SJSA1 (cell line): ENCODE measurements around the gene POC1A. TPM values are rescaled to one million over a fixed set of nuclear protein-coding genes. Genes with fewer than 3 reads are reported as not detected.

Source experiments
- DNase-seq, 2 experiments: peaks; one replicate each; pipeline ENCODE4 v3.0.0-alpha.2; 2015 to 2020; ENCODE audit warnings: low spot score in 2 of 2, low read depth in 1 of 2
- H3K27ac ChIP-seq: fragments of 250-450 bp; sonication (Bioruptor Pico); 2 replicates; pipeline ENCODE4 v1.5.1; 2020; ENCODE audit warnings: mild to moderate bottlenecking, moderate library complexity
- H3K27me3 ChIP-seq: fragments of 250-450 bp; sonication (Bioruptor Pico); replicated peaks from 2 replicates; pipeline ENCODE4 v1.5.1; 2020; ENCODE audit warnings: mild to moderate bottlenecking, moderate library complexity
- H3K36me3 ChIP-seq: fragments of 250-450 bp; sonication (Bioruptor Pico); 2 replicates; pipeline ENCODE4 v1.5.1; 2020; ENCODE audit warnings: mild to moderate bottlenecking
- H3K4me1 ChIP-seq: fragments of 250-450 bp; sonication (Bioruptor Pico); replicated peaks from 2 replicates; pipeline ENCODE4 v1.6.1; 2021; ENCODE audit warnings: mild to moderate bottlenecking
- H3K4me3 ChIP-seq: fragments of 250-450 bp; sonication (Bioruptor Pico); 2 replicates; pipeline ENCODE4 v1.5.1; 2020; ENCODE audit warnings: mild to moderate bottlenecking
- H3K9me3 ChIP-seq: fragments of 250-450 bp; sonication (Bioruptor Pico); replicated peaks from 2 replicates; pipeline ENCODE4 v1.5.1; 2020; ENCODE audit warnings: mild to moderate bottlenecking
- total RNA-seq: library from RNA; depleted of rRNA; stranded (reverse); fragments of >200 nt; shearing (Covaris generic); gene quantifications from 2 replicates; pipeline ENCODE4 v1.2.3, GENCODE V29; 2014

The POC1A gene
- total RNA-seq, 1 experiment from 2014 or later, result 14.2 TPM

DNA sequence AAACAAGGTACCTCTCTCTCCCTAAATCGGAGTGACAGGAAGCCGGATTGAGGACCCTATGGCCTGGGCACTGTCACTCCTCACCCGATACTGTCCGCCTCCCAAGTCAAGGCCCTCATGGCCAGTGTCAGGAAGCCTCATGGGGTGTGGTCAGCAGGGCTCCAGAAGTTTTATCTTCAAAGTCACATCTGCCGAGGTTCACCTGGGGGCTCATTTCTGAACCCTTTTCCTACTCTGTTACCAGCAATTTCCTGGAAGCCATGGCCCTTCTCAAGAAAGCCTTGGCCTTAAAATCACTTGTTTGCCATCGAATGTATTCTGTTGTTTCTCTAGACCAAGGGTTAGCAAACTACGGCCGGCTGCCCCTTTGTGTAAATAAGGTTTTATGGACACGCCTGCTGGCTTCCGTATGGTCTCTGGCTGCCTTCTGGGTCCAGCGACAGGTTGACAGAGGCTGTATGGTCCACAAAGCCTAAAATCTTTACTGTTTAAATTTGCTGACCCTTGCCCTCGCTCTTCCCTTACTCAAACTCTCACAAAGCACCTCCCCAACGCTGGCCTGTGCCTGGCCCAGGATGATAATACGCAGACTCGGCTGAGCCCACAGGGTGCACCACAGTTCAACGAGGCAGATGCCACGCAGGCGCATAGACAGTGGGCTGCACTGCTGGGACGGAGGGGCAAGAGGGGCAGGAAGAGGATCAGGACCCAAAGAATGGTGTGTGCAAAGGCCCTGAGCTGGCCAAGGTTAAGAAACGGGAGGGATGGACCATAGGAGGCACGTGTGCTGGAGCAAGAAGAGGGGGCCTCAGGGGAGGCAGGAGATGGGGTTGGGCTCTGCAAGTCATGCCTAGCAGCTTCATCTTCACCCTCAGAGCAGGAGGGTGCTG, 73.1 kb downstream of the POC1A start:
- H3K4me3 ChIP-seq, result no peak overlapping the region
- H3K4me1 ChIP-seq, result no peaks in the 10 kb centered on the region
- no peak for DNase-seq
- H3K27me3 ChIP-seq, result no peaks in the 10 kb centered on the region
- H3K9me3 ChIP-seq, result no peaks in the 10 kb centered on the region
- no peak overlapping the region for H3K27ac ChIP-seq
- peaks cover 8% of the 10 kb centered on the region; the same call in 1 of the 2 replicates for H3K36me3 ChIP-seq

DNA sequence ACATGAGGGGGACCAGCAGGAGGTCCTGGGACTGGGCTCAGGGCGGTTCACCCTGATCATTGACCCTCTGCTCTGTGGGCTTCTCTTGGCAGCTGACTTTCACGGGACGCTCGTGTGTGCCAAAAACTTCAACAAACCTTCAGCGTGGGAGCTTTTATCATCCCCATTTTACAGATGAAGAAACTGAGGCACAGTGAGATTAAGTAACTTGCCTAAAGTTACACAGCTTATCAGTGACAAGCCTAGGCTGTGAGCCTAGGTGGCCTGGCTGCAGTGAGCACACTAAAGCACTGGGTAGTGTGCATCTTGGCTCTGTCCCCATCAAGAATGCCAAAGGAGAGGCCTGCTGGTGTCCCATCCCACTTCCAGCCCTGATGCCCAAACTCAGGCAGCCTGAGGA, 74.3 kb downstream of the POC1A start:
- DNase-seq, result no peak
- H3K9me3 ChIP-seq, result no peaks in the 10 kb centered on the region
- H3K36me3 ChIP-seq, result peaks cover 14% of the 10 kb centered on the region
- no peak overlapping the region for H3K27ac ChIP-seq
- no peaks in the 10 kb centered on the region for H3K27me3 ChIP-seq
- no peak overlapping the region for H3K4me3 ChIP-seq
- no peaks in the 10 kb centered on the region for H3K4me1 ChIP-seq

DNA sequence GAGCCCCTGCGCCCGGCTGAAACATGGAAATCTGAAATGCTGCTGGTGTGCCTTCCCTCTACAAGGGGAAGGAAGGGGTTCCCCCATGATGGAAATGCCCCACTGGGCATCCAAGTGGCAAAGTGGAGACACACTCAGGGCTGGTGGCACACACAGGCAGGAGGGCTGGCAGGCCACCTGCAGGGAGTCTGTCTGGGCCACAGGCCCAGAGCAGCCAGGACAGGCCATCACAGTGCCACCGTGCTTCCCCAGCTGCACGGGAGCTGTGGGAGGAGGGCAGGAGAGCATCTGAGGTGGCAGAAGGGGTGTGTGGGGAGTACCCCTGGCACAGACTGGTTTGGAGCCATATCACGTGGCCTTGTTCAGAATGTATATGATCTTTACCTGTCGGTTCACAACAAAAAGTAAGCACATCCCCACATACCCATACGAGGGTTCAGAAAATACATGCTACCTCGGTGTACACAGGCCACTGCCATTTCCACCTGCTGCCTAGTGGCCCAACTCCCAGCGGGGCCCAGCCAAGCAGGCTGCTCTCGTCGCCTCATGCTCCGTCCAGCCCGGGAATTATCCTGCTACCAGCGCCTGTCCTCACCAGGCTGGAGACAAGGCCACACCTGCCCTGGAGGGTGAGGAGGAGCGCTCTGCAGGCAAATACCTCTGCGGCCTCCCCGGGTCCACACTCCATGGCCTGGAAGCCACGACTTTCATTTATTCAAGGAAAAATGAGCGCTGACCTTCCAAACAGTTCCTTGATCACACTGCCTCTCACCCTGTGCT, 75.3 kb downstream of the POC1A start:
- Histone ChIP-seq H3K36me3 (peaks cover 23% of the 10 kb centered on the region), H3K27me3 (no peaks in the 10 kb centered on the region), H3K4me1 (no peaks in the 10 kb centered on the region), H3K27ac (no peak overlapping the region), H3K4me3 (no peak overlapping the region), H3K9me3 (no peaks in the 10 kb centered on the region)
- no peak for DNase-seq

DNA sequence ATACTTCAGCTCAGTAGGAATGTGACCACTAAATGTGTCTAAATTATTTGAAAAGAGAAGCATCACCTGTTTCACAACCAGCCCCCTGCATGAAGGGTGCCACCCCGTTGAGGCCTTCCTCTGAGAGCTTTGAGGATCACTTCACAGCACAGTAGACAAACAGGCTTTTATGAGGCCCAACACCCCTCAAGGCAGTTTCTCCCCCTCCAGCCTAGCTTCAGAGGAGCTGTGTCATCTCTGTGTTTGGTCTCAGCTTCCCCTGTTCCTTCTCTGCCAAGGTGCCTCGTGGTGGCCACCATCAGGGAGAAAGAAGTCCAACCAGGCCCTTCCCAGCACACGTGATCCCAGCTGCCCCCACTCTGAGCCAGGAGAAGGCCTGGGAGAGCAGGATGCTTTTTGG, 76.3 kb downstream of the POC1A start:
- H3K27ac ChIP-seq, result no peak overlapping the region
- H3K36me3 ChIP-seq, result peaks cover 18% of the 10 kb centered on the region
- H3K4me3 ChIP-seq, result no peak overlapping the region
- no peak for DNase-seq
- no peaks in the 10 kb centered on the region for H3K9me3 ChIP-seq
- no peaks in the 10 kb centered on the region for H3K27me3 ChIP-seq
- no peaks in the 10 kb centered on the region for H3K4me1 ChIP-seq

DNA sequence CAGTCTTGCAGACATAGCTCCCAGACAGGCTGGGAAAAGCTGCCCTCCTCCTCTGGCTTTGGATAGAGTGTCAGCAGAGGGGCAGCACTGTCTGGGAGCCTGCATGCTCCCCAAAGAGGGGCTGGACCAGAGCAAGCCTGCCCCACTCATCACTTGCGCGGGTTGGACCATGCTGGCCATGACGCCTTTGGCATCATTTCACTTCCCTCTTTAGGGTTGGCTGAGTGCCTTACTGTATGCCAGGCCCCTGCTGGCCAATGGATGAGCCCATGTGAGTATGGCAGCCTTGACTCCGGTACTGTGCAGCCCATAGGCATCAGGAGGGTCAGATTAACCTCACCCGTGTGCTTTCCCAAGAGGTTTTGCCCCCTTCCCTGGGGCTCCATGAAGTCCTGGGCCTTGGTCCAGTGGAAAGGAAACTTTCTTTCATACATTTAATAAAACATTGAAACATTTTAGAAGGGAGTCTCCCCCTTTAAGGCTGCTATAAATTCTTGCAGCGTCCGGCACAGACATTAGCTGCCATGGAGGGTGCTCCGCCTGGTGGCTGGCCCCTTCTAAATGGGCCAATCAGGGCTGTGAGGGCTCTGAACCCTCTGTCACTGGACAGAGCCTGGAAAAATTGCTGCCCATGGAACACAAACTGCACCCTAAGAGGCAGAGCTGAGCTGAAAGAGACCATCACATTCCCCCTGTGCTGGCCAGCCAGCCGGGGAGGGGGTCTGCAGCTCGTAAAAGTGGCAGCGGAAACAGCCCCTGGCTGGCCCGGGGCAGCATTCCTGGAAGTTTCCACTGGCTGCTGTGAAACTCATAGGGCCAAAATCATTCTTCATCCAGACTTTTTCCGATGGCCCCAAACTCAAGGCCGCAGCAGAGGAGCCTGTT, 77.1 kb downstream of the POC1A start:
- DNase-seq, result no peak
- Histone ChIP-seq H3K27me3 (no peaks in the 10 kb centered on the region), H3K4me1 (no peaks in the 10 kb centered on the region), H3K36me3 (peaks cover 18% of the 10 kb centered on the region), H3K27ac (no peak overlapping the region), H3K4me3 (no peak overlapping the region), H3K9me3 (no peaks in the 10 kb centered on the region)

DNA sequence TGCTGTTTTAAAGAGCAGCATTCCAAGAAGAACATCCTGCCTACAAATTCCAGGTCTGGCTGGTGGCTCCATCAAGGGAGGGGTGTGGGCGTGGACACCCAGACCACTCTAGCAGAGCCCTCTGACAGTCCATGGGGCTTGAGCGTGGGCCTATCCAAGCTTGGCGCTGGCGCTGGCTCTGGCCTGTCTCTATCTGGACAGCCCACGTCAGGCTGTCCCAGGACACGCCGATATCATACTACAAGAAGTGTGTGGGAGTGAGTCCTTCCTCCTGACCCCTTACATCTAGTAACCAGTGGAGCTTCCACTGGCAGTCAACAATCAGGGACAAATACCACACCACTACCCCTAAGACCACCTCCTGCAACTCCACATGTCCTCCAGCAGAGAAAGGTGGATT, 80.7 kb downstream of the POC1A start:
- Histone ChIP-seq H3K36me3 (peaks cover 18% of the 10 kb centered on the region), H3K4me1 (peaks cover 12% of the 10 kb centered on the region), H3K27me3 (no peaks in the 10 kb centered on the region)

DNA sequence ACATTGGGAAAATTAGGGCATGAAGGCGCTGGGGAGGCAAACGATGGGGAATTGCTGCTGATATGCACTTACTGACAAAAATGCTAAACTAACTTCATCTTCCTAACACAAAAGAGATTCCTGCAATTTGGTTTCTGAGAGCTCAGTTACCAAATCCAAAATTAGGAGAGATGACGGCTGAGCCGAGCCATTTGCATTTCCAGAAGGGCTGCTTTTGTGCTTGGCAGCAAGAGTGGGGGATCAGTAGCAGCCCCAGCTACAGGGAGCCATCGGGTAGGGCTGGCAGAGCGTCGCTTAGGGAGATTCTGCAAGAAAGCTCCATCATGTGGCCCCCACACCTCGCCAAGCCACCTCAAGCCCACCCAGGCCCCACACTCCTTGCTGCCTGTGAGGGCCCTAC, 81.8 kb downstream of the POC1A start:
- H3K4me1 ChIP-seq, result peaks cover 12% of the 10 kb centered on the region
- no peaks in the 10 kb centered on the region for H3K27me3 ChIP-seq
- no peaks in the 10 kb centered on the region for H3K9me3 ChIP-seq
- DNase-seq, result no peak
- H3K36me3 ChIP-seq, result peaks cover 18% of the 10 kb centered on the region
- no peak overlapping the region for H3K27ac ChIP-seq
- H3K4me3 ChIP-seq, result no peak overlapping the region

More for the DNA sequence above, 80.7 kb downstream of the POC1A start:
- Histone ChIP-seq H3K27ac (no peak overlapping the region), H3K9me3 (no peaks in the 10 kb centered on the region), H3K4me3 (no peak overlapping the region)
- DNase-seq, result no peak

DNA sequence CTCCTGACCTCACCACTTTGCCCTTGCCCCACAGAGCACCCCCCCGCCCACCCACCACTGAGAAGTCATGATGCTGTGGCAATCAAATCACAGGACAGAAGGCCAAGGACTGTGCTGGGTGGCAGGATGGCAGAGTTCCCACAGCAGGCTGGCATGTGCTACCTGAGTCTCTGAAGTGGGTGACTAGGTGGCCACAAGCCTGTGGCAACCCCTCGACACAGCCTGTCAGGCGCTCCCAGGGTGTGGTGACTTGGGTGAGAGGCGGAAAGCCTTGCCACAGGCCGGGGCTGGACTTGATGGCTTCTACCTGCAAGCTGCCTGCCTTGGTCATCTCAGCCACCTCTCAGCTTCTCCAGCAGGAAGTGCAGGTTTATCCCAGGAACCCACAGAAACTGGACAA, 82.2 kb downstream of the POC1A start:
- DNase-seq, result no peak
- Histone ChIP-seq H3K36me3 (peaks cover 18% of the 10 kb centered on the region), H3K27me3 (no peaks in the 10 kb centered on the region), H3K27ac (no peak overlapping the region), H3K4me1 (peaks cover 12% of the 10 kb centered on the region), H3K4me3 (no peak overlapping the region), H3K9me3 (no peaks in the 10 kb centered on the region)

DNA sequence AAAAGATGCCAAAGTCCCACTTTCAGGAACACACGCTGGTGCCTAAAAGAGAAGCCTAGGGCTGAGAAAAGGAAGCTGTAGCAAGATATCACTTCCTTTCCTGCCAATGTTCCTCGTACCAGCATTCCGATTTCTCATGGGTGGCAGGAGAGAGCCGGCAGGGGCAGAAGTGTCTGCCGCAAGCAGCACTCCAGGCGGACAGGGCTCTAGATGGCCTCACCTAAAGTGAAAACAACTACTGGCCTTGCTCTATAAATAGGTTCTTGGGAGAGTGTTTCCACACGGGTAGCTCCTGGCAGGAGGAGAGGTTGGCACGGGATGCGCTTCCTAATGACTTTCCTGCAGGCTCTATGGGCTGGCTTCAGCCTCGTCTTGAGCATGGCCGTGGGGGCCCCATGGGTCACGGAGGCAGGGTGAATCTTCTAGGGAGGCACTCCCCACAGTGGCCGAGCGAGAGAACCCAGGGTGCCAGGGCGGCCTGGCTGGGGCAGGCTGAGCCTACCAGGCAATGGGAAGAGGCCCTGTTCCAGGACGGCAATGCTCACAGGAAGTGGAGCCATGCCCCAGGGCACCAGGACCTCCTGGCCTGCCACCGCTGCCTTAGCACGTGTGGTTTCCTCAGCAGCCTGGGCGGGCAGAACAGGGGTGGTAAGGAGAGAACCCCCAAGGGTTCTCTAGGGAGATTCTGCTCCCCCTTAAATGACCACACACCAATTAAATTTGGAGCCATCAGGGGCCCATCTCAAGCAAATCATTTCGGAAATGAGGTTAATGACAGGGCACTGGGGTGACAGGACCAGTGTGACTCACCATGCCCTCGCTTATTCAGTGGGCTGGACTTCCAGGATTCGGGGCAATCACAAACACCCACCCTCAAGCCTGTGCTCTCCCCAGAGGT, 83.2 kb downstream of the POC1A start:
- Histone ChIP-seq H3K9me3 (no peaks in the 10 kb centered on the region), H3K27ac (no peak overlapping the region; the same call in 1 of the 2 replicates), H3K36me3 (peaks cover 18% of the 10 kb centered on the region), H3K4me1 (peaks cover 12% of the 10 kb centered on the region), H3K4me3 (no peak overlapping the region), H3K27me3 (no peaks in the 10 kb centered on the region)
- no peak for DNase-seq

DNA sequence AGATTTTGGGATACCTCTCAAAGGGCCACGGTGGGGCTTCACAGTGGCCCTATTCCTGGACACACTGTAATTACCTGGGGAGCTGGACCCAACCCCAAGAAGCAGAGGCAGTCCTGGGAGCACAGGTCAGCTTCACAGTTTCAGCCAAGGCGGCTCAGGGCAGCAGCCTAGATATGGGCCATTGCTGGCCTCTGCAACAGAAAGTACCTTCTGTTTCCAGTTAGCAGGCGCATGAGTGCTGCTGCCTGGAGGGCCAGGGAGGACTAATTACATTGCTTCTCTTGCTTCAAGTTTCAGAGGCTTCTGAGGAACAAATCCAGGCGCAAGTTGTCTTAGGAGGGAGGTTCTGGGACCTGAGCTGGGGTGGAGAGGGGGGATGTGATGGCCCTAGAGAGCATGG, 84.4 kb downstream of the POC1A start:
- Histone ChIP-seq H3K4me3 (no peak overlapping the region), H3K9me3 (no peaks in the 10 kb centered on the region), H3K27ac (no peak overlapping the region), H3K36me3 (peaks cover 11% of the 10 kb centered on the region), H3K4me1 (peaks cover 12% of the 10 kb centered on the region), H3K27me3 (no peaks in the 10 kb centered on the region)
- no peak for DNase-seq

DNA sequence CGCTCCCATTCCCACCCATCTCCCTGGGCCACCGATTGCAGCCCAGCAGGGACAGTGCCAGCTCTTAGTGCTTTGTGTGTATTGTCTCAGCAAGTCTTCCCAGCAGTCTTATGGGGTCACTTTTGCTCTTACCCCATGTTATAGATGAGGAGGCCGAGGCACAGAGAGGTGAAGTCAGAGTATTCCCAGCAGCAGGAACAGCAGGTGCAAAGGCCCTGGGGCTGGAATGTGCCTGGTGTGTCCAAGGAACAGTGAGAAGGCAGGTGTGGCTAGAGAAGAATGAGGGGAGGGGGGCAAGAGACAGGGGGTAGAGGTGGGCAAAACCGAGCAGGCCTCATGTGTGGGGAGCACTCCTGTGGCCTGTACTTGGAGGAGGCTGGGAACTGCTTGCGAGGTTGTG, 85.1 kb downstream of the POC1A start:
- peaks cover 4% of the 10 kb centered on the region; the same call in 1 of the 2 replicates for H3K36me3 ChIP-seq
- no peak for DNase-seq
- no peak overlapping the region for H3K4me3 ChIP-seq
- H3K27me3 ChIP-seq, result no peaks in the 10 kb centered on the region
- peaks cover 12% of the 10 kb centered on the region for H3K4me1 ChIP-seq
- H3K27ac ChIP-seq, result no peak overlapping the region
- H3K9me3 ChIP-seq, result no peaks in the 10 kb centered on the region

DNA sequence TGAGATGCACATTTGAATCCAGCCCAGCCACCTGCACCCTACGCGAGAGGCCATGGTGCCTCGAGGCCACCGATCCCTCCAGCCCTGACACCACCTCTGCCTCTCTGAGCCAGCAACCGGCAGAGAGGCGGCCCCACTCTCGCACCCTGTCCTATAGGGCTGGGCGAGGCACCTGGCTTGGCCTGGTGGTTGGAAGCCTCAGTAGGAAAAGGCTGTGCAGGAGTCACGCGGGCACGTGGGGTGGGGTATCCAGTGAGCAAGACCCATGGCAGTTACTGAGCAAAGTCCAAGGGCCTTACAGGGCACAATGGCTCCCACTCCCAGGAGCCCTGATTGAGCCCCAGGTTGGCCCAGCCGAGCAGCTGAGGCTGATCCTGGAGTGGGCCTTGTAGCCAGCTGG, 85.5 kb downstream of the POC1A start:
- Histone ChIP-seq H3K4me1 (peaks cover 12% of the 10 kb centered on the region), H3K4me3 (no peak overlapping the region), H3K27me3 (no peaks in the 10 kb centered on the region), H3K9me3 (no peaks in the 10 kb centered on the region), H3K27ac (no peak overlapping the region), H3K36me3 (0 out of 2 replicates have a peak, but pooled peaks cover 4% of the 10 kb centered on the region)
- no peak for DNase-seq
